Measurements from ENCODE around the gene APBA1.

The APBA1 gene

GRCh38 chr9:69546265-69546664 is 125.9 kb downstream of the APBA1 start:
- no peak overlapping the region for H3K9ac ChIP-seq (ENCODE audit: low read depth, low read length)
- ATAC-seq (ENCODE audit: insufficient read depth, low read depth) (no peak), DNase-seq (no peak)
- no peaks in the 10 kb centered on the region for H3K27me3 ChIP-seq (ENCODE audit: insufficient read depth, low read length, poor library complexity)
- no peaks in the 10 kb centered on the region for H3K4me1 ChIP-seq (ENCODE audit: insufficient read depth, low read length)
- H3K79me2 ChIP-seq (ENCODE audit: insufficient read depth, low read length) = no peaks in the 10 kb centered on the region
- TF ChIP-seq EZH2 (IDR thresholded peaks at IDR 0.05; ENCODE audit: borderline replicate concordance, low read depth, low read length, severe bottlenecking) = no peak
- TF ChIP-seq CTCF (IDR thresholded peaks at IDR 0.05; ENCODE audit: borderline replicate concordance, extremely low read depth, low read length, poor library complexity, severe bottlenecking) = peak; percentile 27
- no peak overlapping the region for H3K4me2 ChIP-seq (ENCODE audit: insufficient read depth, low read length)
- no peaks in the 10 kb centered on the region for H3K36me3 ChIP-seq (ENCODE audit: insufficient read depth, low read length)
- no peaks in the 10 kb centered on the region for H3K9me3 ChIP-seq (ENCODE audit: insufficient read depth, low read length, severe bottlenecking)
- H3K27ac ChIP-seq (ENCODE audit: low read length) = no peak overlapping the region
- H4K20me1 ChIP-seq (ENCODE audit: insufficient read depth, low read length) = no peaks in the 10 kb centered on the region
- no peak overlapping the region for H2AFZ ChIP-seq (ENCODE audit: low read depth, low read length)
- H3K4me3 ChIP-seq (ENCODE audit: low read depth in 1 of 2, low read length in 2 of 2) = no peak overlapping the region

- Histone ChIP-seq H3K4me1 (ENCODE audit: insufficient read depth, low read length) (no peaks in the 10 kb centered on the region), H3K79me2 (ENCODE audit: insufficient read depth, low read length) (no peaks in the 10 kb centered on the region), H3K27me3 (ENCODE audit: insufficient read depth, low read length, poor library complexity) (peaks cover 5% of the 10 kb centered on the region), H2AFZ (ENCODE audit: low read depth, low read length) (no peak overlapping the region), H3K36me3 (ENCODE audit: insufficient read depth, low read length) (no peaks in the 10 kb centered on the region), H3K4me2 (ENCODE audit: insufficient read depth, low read length) (no peak overlapping the region), H3K4me3 (ENCODE audit: low read depth in 1 of 2, low read length in 2 of 2) (no peak overlapping the region), H4K20me1 (ENCODE audit: insufficient read depth, low read length) (no peaks in the 10 kb centered on the region), H3K9me3 (ENCODE audit: insufficient read depth, low read length, severe bottlenecking) (no peaks in the 10 kb centered on the region), H3K9ac (ENCODE audit: low read depth, low read length) (no peak overlapping the region), H3K27ac (ENCODE audit: low read length) (no peak overlapping the region)
- no peak for TF ChIP-seq EZH2 (IDR thresholded peaks at IDR 0.05; ENCODE audit: borderline replicate concordance, low read depth, low read length, severe bottlenecking)
- TF ChIP-seq CTCF (IDR thresholded peaks at IDR 0.05; ENCODE audit: borderline replicate concordance, extremely low read depth, low read length, poor library complexity, severe bottlenecking) = no peak
- DNase-seq = no peak
- ATAC-seq (ENCODE audit: insufficient read depth, low read depth) = no peak
Measured at GRCh38 chr9:69542942-69543704, 129.0 kb downstream of the APBA1 start.

DNA sequence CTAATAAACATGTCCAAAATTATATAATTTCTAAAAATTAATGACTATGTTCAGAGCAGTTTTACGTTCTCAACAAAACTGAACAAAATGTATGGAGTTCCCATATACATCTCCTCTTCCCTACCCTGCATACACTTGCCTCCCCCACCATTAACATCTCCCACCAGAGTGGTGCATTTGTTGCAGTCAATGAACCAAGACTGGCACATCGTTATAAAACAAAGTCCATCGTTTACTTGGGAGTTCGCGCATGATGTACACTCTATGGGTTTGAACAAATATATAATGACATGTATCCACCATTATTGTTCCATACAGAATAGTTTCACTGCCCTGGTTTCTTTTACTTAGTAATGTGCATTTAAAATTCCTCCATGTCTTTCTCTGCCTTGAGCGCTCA is 130.1 kb downstream of the APBA1 start:
- no peak overlapping the region for H3K4me3 ChIP-seq (ENCODE audit: low read depth in 1 of 2, low read length in 2 of 2)
- H3K27me3 ChIP-seq (ENCODE audit: insufficient read depth, low read length, poor library complexity) = peaks cover 5% of the 10 kb centered on the region
- no peak for TF ChIP-seq CTCF (IDR thresholded peaks at IDR 0.05; ENCODE audit: borderline replicate concordance, extremely low read depth, low read length, poor library complexity, severe bottlenecking)
- no peak for TF ChIP-seq EZH2 (IDR thresholded peaks at IDR 0.05; ENCODE audit: borderline replicate concordance, low read depth, low read length, severe bottlenecking)
- H4K20me1 ChIP-seq (ENCODE audit: insufficient read depth, low read length) = no peaks in the 10 kb centered on the region
- H3K9me3 ChIP-seq (ENCODE audit: insufficient read depth, low read length, severe bottlenecking) = no peaks in the 10 kb centered on the region
- no peak overlapping the region for H3K4me2 ChIP-seq (ENCODE audit: insufficient read depth, low read length)
- no peaks in the 10 kb centered on the region for H3K79me2 ChIP-seq (ENCODE audit: insufficient read depth, low read length)
- no peaks in the 10 kb centered on the region for H3K36me3 ChIP-seq (ENCODE audit: insufficient read depth, low read length)
- no peak overlapping the region for H3K27ac ChIP-seq (ENCODE audit: low read length)
- no peak for DNase-seq
- H3K9ac ChIP-seq (ENCODE audit: low read depth, low read length) = no peak overlapping the region
- H2AFZ ChIP-seq (ENCODE audit: low read depth, low read length) = no peak overlapping the region
- no peaks in the 10 kb centered on the region for H3K4me1 ChIP-seq (ENCODE audit: insufficient read depth, low read length)
- no peak for ATAC-seq (ENCODE audit: insufficient read depth, low read depth)
